IPS-18a (cell line): ENCODE measurements around the gene FAIM.

Experiments used
- H3K27ac ChIP-seq: one replicate; pipeline ENCODE4 v1.5.1; 2013; ENCODE audit warnings: low read length
- H3K27me3 ChIP-seq: one replicate; pipeline ENCODE4 v1.6.1; 2013; ENCODE audit warnings: mild to moderate bottlenecking, low read length; ENCODE audit not compliant: control insufficient read depth, insufficient read depth
- H3K36me3 ChIP-seq: one replicate; pipeline ENCODE4 v1.6.1; 2013; ENCODE audit warnings: low read depth, low read length; ENCODE audit not compliant: control insufficient read depth
- H3K4me1 ChIP-seq: one replicate; pipeline ENCODE4 v1.6.1; 2013; ENCODE audit warnings: low read depth, low read length; ENCODE audit not compliant: control insufficient read depth
- H3K4me3 ChIP-seq: one replicate; pipeline ENCODE4 v1.5.1; 2013; ENCODE audit warnings: low read length
- H3K9ac ChIP-seq: one replicate; pipeline ENCODE4 v1.6.1; 2013; ENCODE audit warnings: mild to moderate bottlenecking, low read length, moderate library complexity
- H3K9me3 ChIP-seq: one replicate; pipeline ENCODE4 v1.6.1; 2013; ENCODE audit warnings: low read depth, low read length; ENCODE audit not compliant: control insufficient read depth

Gene FAIM

GRCh38 chr3:138609898-138610266, 1.3 kb downstream of the FAIM start:
- H3K9ac ChIP-seq, result no peak overlapping the region
- H3K4me3 ChIP-seq, result peak overlapping the region; percentile 75
- no peaks in the 10 kb centered on the region for H3K36me3 ChIP-seq
- no peaks in the 10 kb centered on the region for H3K9me3 ChIP-seq
- no peak overlapping the region for H3K27ac ChIP-seq
- H3K4me1 ChIP-seq, result peaks cover 6% of the 10 kb centered on the region
- H3K27me3 ChIP-seq, result peaks cover 19% of the 10 kb centered on the region

GRCh38 chr3:138615462-138615861, 6.9 kb downstream of the FAIM start:
- Histone ChIP-seq H3K9me3 (no peaks in the 10 kb centered on the region), H3K27ac (no peak overlapping the region), H3K4me3 (no peak overlapping the region), H3K27me3 (no peaks in the 10 kb centered on the region), H3K36me3 (no peaks in the 10 kb centered on the region), H3K9ac (no peak overlapping the region), H3K4me1 (peaks cover 3% of the 10 kb centered on the region)

DNA sequence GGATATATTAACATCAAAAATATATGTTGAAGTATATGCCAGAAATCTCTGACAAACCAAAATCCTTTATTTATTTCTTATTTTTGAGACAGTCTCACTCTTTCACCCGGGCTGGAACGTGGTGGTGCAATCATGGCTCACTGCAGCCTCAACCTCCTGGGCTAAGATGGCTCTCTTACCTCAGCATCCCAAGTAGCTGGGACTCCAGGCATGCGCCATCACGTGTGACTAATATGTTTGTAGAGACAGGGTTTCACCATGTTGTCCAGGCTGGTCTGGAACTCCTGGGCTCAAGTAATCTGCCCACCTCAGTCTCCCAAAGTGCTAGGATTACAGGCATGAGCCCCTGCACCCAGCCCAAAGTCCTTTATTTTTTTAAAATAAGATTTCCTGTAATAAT, 11.9 kb downstream of the FAIM start:
- Histone ChIP-seq H3K9ac (no peak overlapping the region), H3K4me3 (no peak overlapping the region), H3K9me3 (no peaks in the 10 kb centered on the region), H3K27ac (no peak overlapping the region), H3K36me3 (no peaks in the 10 kb centered on the region), H3K27me3 (no peaks in the 10 kb centered on the region), H3K4me1 (no peaks in the 10 kb centered on the region)

DNA sequence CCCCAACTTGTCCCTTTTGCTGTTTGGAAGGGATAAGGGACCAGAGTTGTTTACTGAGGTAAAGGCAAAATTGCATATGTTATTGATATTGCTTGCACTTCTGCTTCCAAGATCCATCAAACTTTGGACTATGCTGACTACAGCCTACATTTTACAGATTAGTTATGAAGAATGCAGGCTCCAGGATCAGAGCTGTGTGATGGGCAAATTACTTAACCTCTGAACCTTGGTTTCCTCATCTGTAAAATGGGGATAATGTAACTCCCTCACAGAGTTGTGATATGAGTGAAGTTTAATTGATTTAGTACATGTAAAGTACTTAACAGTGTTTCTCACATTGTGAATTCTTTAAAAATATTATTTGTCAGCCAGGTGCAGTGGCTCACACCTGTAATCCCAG, 15.9 kb downstream of the FAIM start:
- H3K27ac ChIP-seq, result no peak overlapping the region
- H3K36me3 ChIP-seq, result no peaks in the 10 kb centered on the region

GRCh38 chr3:138625707-138626365, 17.3 kb downstream of the FAIM start:
- Histone ChIP-seq H3K9me3 (no peaks in the 10 kb centered on the region), H3K27ac (no peak overlapping the region), H3K27me3 (no peaks in the 10 kb centered on the region), H3K4me3 (no peak overlapping the region), H3K36me3 (no peaks in the 10 kb centered on the region), H3K9ac (no peak overlapping the region), H3K4me1 (no peaks in the 10 kb centered on the region)

More for the DNA sequence above, 15.9 kb downstream of the FAIM start:
- no peaks in the 10 kb centered on the region for H3K4me1 ChIP-seq
- no peaks in the 10 kb centered on the region for H3K27me3 ChIP-seq
- no peak overlapping the region for H3K9ac ChIP-seq
- no peaks in the 10 kb centered on the region for H3K9me3 ChIP-seq
- no peak overlapping the region for H3K4me3 ChIP-seq

GRCh38 chr3:138629526-138629925, 21.0 kb downstream of the FAIM start:
- Histone ChIP-seq H3K9ac (no peak overlapping the region), H3K9me3 (no peaks in the 10 kb centered on the region), H3K36me3 (no peaks in the 10 kb centered on the region), H3K27me3 (no peaks in the 10 kb centered on the region), H3K4me1 (no peaks in the 10 kb centered on the region), H3K27ac (no peak overlapping the region), H3K4me3 (no peak overlapping the region)

DNA sequence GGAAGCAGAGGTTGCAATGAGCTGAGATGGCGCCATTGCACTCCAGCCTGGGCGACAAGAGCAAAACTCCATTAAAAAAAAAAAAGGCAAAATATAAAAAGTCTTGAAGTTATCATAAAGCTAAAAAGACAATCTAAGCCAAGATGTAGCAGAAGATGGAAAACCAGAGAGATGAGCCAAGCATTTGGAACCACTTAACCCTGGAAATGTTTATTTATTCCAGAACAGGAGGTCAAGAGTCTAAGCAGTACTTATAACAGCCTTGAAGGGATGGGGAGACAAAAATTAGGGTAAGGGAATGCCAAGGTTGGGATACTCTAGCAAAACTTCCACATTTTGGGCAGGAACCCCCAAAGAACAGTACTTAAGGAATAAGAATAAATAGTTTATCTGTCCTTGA, 30.1 kb downstream of the FAIM start:
- H3K9ac ChIP-seq, result no peak overlapping the region
- no peaks in the 10 kb centered on the region for H3K36me3 ChIP-seq
- peaks cover 11% of the 10 kb centered on the region for H3K9me3 ChIP-seq
- H3K27ac ChIP-seq, result no peak overlapping the region
- no peak overlapping the region for H3K4me3 ChIP-seq
- no peaks in the 10 kb centered on the region for H3K27me3 ChIP-seq
- H3K4me1 ChIP-seq, result no peaks in the 10 kb centered on the region

DNA sequence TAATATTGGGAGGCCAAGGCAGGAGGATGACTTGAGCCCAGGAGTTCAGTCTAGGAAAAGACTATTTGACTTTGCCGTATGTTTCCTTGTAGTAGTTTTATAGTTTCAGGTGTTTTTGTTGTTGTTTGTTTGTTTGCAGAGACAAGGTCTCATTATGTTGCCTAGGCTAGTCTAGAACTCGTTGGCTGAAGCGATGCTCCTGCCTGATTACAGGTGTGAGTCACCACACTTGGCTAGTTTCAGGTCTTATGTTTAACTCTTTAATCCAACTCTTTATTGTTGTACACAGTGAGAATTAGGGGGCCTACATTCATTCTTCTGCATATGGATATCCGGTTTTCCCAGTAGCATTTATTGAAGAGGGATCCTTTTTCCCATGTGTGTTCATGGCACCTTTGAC, 32.0 kb downstream of the FAIM start:
- Histone ChIP-seq H3K27me3 (no peaks in the 10 kb centered on the region), H3K9me3 (peaks cover 19% of the 10 kb centered on the region), H3K9ac (no peak overlapping the region), H3K4me1 (no peaks in the 10 kb centered on the region), H3K4me3 (no peak overlapping the region), H3K27ac (no peak overlapping the region), H3K36me3 (no peaks in the 10 kb centered on the region)

GRCh38 chr3:138642226-138642926, 33.8 kb downstream of the FAIM start:
- Histone ChIP-seq H3K36me3 (no peaks in the 10 kb centered on the region), H3K4me3 (no peak overlapping the region), H3K27ac (no peak overlapping the region), H3K9ac (no peak overlapping the region), H3K4me1 (no peaks in the 10 kb centered on the region), H3K27me3 (no peaks in the 10 kb centered on the region), H3K9me3 (peaks cover 32% of the 10 kb centered on the region)

- peaks cover 32% of the 10 kb centered on the region for H3K9me3 ChIP-seq
- H3K4me3 ChIP-seq, result no peak overlapping the region
- H3K36me3 ChIP-seq, result no peaks in the 10 kb centered on the region
- no peak overlapping the region for H3K9ac ChIP-seq
- H3K27me3 ChIP-seq, result no peaks in the 10 kb centered on the region
- no peaks in the 10 kb centered on the region for H3K4me1 ChIP-seq
- no peak overlapping the region for H3K27ac ChIP-seq
Observed at GRCh38 chr3:138642927-138643253, 34.3 kb downstream of the FAIM start.

DNA sequence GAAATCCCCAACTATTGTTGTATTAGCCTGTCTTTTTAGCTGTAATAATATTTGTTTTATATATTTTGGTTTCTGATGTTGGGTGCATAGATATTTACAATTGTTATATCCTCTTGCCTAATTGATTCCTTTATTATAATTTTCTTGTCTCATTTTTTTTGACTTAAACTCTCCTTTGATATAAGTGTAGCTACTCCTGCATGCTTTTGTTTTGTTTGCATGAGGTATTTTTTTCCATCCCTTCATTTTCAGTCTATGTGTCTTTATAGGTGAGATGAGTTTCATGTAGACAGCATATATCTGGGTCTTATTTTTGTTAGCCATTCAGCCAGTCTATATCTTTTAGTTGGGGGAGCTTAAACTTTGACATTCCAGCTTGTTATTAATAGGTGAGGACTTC, 37.4 kb downstream of the FAIM start:
- Histone ChIP-seq H3K9ac (no peak overlapping the region), H3K4me1 (no peaks in the 10 kb centered on the region), H3K27me3 (no peaks in the 10 kb centered on the region), H3K36me3 (peaks cover 17% of the 10 kb centered on the region), H3K27ac (no peak overlapping the region), H3K9me3 (peaks cover 43% of the 10 kb centered on the region), H3K4me3 (no peak overlapping the region)

DNA sequence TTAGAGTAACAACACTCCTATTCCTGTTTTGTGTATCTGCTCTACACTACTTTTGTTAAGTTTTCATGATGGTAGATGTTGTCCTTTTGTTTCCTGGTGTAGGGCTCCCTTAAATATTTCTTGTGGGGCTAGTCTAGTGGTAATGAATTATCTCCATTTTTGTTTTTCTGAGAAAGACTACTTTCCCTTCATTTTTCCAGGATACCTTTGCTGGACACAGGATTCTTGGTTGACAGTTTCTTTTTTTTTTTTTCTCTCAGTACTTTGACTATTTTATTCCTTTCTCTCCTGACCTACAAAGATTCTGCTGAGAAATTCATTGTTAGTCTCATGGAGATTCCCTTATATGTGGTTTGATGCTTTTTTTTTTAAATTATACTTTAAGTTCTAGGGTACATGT, 37.9 kb downstream of the FAIM start:
- Histone ChIP-seq H3K4me1 (no peaks in the 10 kb centered on the region), H3K27me3 (no peaks in the 10 kb centered on the region), H3K4me3 (no peak overlapping the region), H3K36me3 (peaks cover 18% of the 10 kb centered on the region), H3K9me3 (peaks cover 43% of the 10 kb centered on the region), H3K27ac (no peak overlapping the region), H3K9ac (no peak overlapping the region)
